CD4-positive, alpha-beta T cell treated with Interleukin-17A for 1 hour (primary cell): ENCODE measurements around the gene VAC14.

Experiments
- DNase-seq: peaks from one replicate; pipeline ENCODE4 v3.0.0-alpha.2; 2020

Gene VAC14

GRCh38 chr16:70784692-70785555 lies 16.0 kb downstream of the VAC14 start:
- no peak for DNase-seq

DNA sequence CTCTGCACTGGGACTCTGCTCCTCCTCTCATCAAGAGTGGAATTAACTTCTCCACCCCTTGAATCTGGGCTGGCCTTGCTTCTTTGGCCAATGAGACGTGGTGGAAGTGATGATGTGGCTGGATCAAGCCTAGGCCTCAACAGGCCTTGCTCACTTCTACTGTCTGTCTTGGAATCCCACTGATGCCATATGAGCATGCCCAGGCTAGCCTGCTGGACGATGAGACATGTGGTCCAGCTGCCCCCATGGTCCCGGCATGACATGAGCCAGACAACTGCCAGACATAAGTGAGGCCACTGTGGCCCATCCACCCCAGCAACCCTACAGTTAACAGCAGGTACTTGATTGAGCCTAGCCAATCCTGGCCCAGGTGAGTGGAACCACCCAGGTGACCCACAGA lies 18.7 kb downstream of the VAC14 start:
- no peak for DNase-seq

- DNase-seq, result no peak
Measured at GRCh38 chr16:70781800-70782199, 19.2 kb downstream of the VAC14 start.

DNA sequence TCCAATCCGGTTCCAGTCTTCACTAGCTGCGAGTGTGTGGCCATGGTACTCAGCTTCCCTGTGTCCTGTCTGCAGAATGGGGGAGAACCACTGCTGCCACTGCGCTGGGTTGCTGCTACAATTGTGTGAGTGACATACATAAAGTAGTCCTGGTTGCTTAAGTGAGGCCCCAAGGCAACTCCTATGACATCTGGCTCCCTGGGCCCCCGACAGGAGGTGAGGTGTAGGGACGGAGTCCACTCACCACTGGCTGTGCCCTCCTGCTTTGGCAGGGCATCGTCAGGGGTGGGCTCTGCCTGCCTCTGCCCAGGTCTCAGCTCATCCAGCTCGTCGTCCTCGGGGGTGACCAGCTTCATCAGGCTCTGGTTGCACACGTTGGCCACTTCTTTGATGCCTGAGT lies 20.4 kb downstream of the VAC14 start:
- no peak for DNase-seq

GRCh38 chr16:70779361-70779760 lies 21.6 kb downstream of the VAC14 start:
- no peak for DNase-seq

DNA sequence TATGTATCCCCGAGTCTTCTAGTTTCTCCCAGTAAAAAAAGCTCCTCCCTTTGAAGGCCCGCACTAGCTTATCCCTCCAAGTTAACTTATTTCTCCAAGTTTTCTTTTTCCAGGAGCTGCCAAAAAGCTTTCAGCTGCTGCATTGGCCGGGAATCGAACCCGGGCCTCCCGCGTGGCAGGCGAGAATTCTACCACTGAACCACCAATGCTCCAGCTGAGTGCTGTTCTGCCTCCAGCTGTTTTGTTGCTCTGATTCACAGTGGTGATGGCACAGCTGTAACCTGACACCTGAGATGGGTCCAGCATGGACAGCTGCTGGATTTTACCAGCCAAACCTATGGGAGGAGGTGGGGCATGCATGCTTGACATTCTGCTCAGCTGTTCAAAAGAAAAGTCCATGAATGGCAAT lies 22.1 kb downstream of the VAC14 start:
- DNase-seq, result no peak

- no peak for DNase-seq
Measured at GRCh38 chr16:70777973-70778406, 23.0 kb downstream of the VAC14 start.

DNA sequence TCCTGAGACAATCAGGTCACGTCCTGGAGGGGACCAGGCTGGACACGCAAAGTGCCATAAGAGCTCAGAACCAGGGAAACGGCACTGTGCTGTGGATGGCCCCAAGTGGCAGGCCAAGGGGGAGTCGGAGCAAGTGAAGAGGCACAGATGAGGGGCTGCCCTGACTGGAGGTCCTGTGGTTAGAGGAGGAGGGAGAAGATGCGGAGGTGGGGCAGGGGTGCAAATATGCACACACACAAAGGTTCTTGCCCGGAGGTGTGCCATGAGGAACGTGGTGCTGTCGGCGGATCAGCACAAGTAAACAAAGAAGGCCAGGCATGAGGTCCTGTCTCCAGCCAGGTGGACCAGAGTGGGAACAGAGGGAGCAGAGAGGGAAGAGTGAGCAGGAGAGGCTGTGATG lies 23.5 kb downstream of the VAC14 start:
- no peak for DNase-seq

- DNase-seq, result no peak
Measured at GRCh38 chr16:70775399-70775798, 25.6 kb downstream of the VAC14 start.

DNA sequence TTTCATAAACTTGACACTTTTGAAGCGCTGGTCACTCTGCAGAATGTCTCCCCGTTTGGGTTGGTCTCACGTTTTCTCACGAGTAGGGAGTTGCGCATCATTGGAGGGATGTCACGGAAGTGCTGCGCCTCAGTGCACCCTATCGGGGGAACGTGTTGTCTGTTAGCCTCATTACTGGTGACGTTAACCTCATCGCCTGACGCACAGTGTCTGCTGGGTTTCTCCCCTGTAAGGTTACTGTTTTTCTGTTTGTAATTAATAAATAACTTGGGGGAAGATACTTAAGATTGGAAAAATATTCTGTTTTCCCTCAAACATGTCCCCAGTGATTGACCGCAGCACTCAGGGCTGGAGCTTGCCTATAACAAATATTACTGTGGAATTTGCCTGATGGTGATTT lies 26.7 kb downstream of the VAC14 start:
- no peak for DNase-seq

GRCh38 chr16:70772493-70772892 lies 28.5 kb downstream of the VAC14 start:
- no peak for DNase-seq

DNA sequence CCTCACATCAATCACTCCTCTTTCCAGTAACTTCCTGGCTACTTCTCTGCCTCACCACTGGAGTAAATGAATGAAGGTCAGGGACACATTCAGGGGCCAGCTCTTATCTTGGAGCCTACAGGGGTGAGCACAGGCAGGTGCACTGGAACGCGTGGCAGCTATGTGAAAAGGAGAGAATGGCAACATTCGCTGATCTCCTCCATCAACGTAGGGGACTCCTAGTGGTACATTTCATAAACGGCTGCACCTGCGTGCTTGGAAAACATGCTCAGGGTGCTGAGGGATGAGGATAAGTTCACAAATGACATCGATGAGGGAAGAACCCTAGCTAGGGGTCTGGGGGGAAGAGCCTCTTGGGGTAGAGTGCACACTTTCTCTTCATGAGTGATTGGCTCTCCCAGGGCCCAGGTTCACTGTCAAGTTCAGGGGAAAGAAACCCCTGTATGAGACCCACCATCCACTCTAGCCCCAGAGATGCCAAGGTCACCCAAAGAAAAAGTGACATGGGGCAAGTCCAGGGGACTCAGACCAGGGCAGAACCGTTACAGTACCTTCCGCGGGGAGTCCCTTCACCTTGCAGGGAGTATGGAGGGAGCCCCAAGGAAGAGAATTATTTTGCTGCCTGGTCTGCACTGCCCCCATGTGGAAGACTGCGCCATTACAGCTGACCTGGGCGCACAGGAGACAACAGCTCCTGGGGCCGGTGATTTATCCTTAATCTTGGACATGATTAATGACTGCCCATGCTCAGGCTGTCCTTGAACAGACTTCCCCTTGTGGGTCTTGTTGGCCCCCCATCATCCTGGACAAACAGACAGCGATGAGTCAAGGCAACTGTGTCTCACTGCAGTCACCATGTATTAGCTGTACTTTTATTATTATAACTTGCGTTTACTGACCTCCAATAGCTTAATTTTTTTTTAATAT lies 30.1 kb downstream of the VAC14 start:
- peak; percentile 52 for DNase-seq

DNA sequence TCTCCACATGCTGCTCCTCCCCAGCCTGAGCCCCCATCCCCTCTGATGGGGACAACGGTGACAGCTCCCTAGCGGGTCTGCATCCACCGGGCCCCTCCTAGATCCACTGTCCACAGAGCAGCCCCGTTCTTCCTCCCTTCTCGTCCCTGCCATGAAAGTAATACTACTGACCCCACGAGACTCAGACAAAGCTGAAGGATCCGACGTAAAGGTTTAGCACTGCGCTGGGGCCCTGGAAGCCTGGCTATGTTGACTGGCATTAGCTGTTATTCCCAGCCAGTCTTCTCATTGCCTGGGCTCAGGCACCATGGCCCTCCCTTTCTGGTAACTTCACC lies 30.7 kb downstream of the VAC14 start:
- no peak for DNase-seq

- DNase-seq, result no peak
Measured at GRCh38 chr16:70769761-70770160, 31.2 kb downstream of the VAC14 start.

- no peak for DNase-seq
Measured at GRCh38 chr16:70769131-70769530, 31.8 kb downstream of the VAC14 start.

GRCh38 chr16:70768203-70768580 lies 32.8 kb downstream of the VAC14 start:
- DNase-seq, result no peak

- DNase-seq, result no peak
Measured at GRCh38 chr16:70767377-70768202, 33.4 kb downstream of the VAC14 start.

- no peak for DNase-seq
Measured at GRCh38 chr16:70766658-70767057, 34.3 kb downstream of the VAC14 start.

- DNase-seq, result no peak
Measured at GRCh38 chr16:70766176-70766575, 34.8 kb downstream of the VAC14 start.

GRCh38 chr16:70765491-70765890 lies 35.5 kb downstream of the VAC14 start:
- no peak for DNase-seq

GRCh38 chr16:70764632-70765031 lies 36.3 kb downstream of the VAC14 start:
- no peak for DNase-seq

DNA sequence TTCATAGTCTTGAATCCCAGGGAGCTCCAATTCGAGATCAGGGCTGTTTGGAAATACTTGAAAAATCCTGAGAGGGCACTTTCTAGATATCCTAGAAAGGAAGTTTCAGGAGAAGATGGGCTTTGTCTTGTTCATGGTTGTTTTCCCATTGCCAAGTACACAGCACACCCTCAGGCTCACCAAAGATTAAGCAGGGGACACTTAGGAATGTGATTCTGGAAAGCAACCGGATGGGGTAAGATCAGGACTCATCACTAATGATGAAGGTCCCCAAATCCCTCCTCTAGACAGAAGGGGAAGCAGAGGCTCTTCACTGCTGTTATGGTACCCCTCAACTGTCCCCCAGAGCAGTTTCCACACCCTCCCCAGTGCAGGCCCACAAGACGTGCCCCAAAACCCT lies 40.7 kb downstream of the VAC14 start:
- DNase-seq, result no peak

GRCh38 chr16:70759666-70760065 lies 41.3 kb downstream of the VAC14 start:
- no peak for DNase-seq
